Neural progenitor cell (in vitro differentiated cells): ENCODE measurements around the gene ISL2. TPM values are rescaled to one million over a fixed set of nuclear protein-coding genes. Genes with fewer than 3 reads are reported as not detected.

ENCODE experiments used
- DNase-seq: peaks from one replicate; pipeline ENCODE4 v3.0.0-alpha.2; 2016; ENCODE audit warnings: low spot score
- H2AFZ ChIP-seq: fragments of 200-600 bp; sonication (generic); replicated peaks from 2 replicates; pipeline ENCODE4 v1.6.1; 2016; ENCODE audit warnings: antibody characterized with exemption
- H3F3A ChIP-seq: fragments of 200-600 bp; sonication (generic); 2 replicates; pipeline ENCODE4 v1.6.1; 2016; ENCODE audit warnings: antibody characterized with exemption, low read depth
- H3K27ac ChIP-seq: fragments of 200-600 bp; sonication (generic); 2 replicates; pipeline ENCODE4 v1.5.1; 2016; ENCODE audit warnings: mild to moderate bottlenecking
- H3K27me3 ChIP-seq: fragments of 200-600 bp; sonication (generic); 2 replicates; pipeline ENCODE4 v1.6.1; 2016; ENCODE audit warnings: mild to moderate bottlenecking, moderate library complexity
- H3K36me3 ChIP-seq: fragments of 200-600 bp; sonication (generic); 2 replicates; pipeline ENCODE4 v1.5.1; 2016
- H3K4me1 ChIP-seq: fragments of 200-600 bp; sonication (generic); 2 replicates; pipeline ENCODE4 v1.6.1; 2016; ENCODE audit warnings: mixed run types
- H3K4me2 ChIP-seq: fragments of 200-600 bp; sonication (generic); 2 replicates; pipeline ENCODE4 v1.6.1; 2016
- H3K4me3 ChIP-seq: fragments of 200-600 bp; sonication (generic); 2 replicates; pipeline ENCODE4 v1.5.1; 2016
- H3K79me2 ChIP-seq: fragments of 200-600 bp; sonication (generic); 2 replicates; pipeline ENCODE4 v1.6.1; 2016; ENCODE audit warnings: low read depth
- H3K9ac ChIP-seq: fragments of 200-600 bp; sonication (generic); 2 replicates; pipeline ENCODE4 v1.6.1; 2016
- H3K9me3 ChIP-seq: fragments of 200-600 bp; sonication (generic); 2 replicates; pipeline ENCODE4 v1.5.1; 2016; ENCODE audit warnings: low read depth
- H4K20me1 ChIP-seq: fragments of 200-600 bp; sonication (generic); 2 replicates; pipeline ENCODE4 v1.6.1; 2016; ENCODE audit warnings: low read depth
- H3K27ac Mint-ChIP-seq: 3 replicates; pipeline ENCODE4 v1.8.0; 2021; ENCODE audit warnings: mixed read lengths
- H3K27me3 Mint-ChIP-seq: 2 replicates; pipeline ENCODE4 v1.8.0; 2022; ENCODE audit warnings: low read depth, mild to moderate bottlenecking, inconsistent platforms, moderate library complexity, mixed read lengths; ENCODE audit not compliant: insufficient read depth
- H3K36me3 Mint-ChIP-seq: 3 replicates; pipeline ENCODE4 v1.8.0; 2021; ENCODE audit warnings: mixed read lengths
- H3K4me1 Mint-ChIP-seq: 3 replicates; pipeline ENCODE4 v1.8.0; 2021; ENCODE audit warnings: mixed read lengths
- H3K4me3 Mint-ChIP-seq: 3 replicates; pipeline ENCODE4 v1.8.0; 2021; ENCODE audit warnings: mild to moderate bottlenecking, moderate library complexity, mixed read lengths
- H3K9me3 Mint-ChIP-seq: 3 replicates; pipeline ENCODE4 v1.8.0; 2020; ENCODE audit warnings: mixed read lengths
- CTCF ChIP-seq: fragments of 200-600 bp; sonication (generic); IDR thresholded peaks from 2 replicates; pipeline ENCODE4 v1.5.1; 2017; ENCODE audit warnings: antibody characterized with exemption, mild to moderate bottlenecking
- EZH2 ChIP-seq: fragments of 200-600 bp; sonication (generic); IDR thresholded peaks from 2 replicates; pipeline ENCODE4 v1.6.1; 2017; ENCODE audit warnings: antibody characterized with exemption, mild to moderate bottlenecking, moderate library complexity
- EZH2phosphoT487 ChIP-seq: fragments of 200-600 bp; sonication (generic); IDR thresholded peaks from 2 replicates; pipeline ENCODE4 v1.6.1; 2017; ENCODE audit warnings: antibody characterized with exemption
- total RNA-seq: library from RNA; depleted of rRNA; stranded (reverse); fragments of >200 nt; gene quantifications from 2 replicates; pipeline ENCODE4 v1.2.3, GENCODE V29; 2015; ENCODE audit warnings: low replicate concordance

Gene ISL2
- total RNA-seq, 1 donor from 2014 or later, result not detected

- no peaks in the 10 kb centered on the region for H3K27me3 ChIP-seq
- H3K79me2 ChIP-seq, result no peaks in the 10 kb centered on the region
- H3K4me1 ChIP-seq, result peaks cover 13% of the 10 kb centered on the region
- no peak for DNase-seq
- no peaks in the 10 kb centered on the region for H3K9me3 Mint-ChIP-seq
- no peak overlapping the region for H3K27ac ChIP-seq
- H3K9me3 ChIP-seq, result no peaks in the 10 kb centered on the region
- no peak overlapping the region for H3K27ac Mint-ChIP-seq
- H3K4me3 Mint-ChIP-seq, result no peak overlapping the region
- no peaks in the 10 kb centered on the region for H3K36me3 ChIP-seq
- H4K20me1 ChIP-seq, result no peaks in the 10 kb centered on the region
- H3K36me3 Mint-ChIP-seq, result peaks cover under 1% of the 10 kb centered on the region
- H3K4me2 ChIP-seq, result no peak overlapping the region
- H2AFZ ChIP-seq, result no peak overlapping the region
- no peak overlapping the region for H3K4me3 ChIP-seq
- H3K27me3 Mint-ChIP-seq, result peaks cover 2% of the 10 kb centered on the region
- no peak for TF ChIP-seq EZH2phosphoT487
- H3K9ac ChIP-seq, result no peak overlapping the region
- peaks cover 10% of the 10 kb centered on the region for H3K4me1 Mint-ChIP-seq
- H3F3A ChIP-seq, result no peaks in the 10 kb centered on the region
These were observed 43.7 kb downstream of the ISL2 start for GRCh38 chr15:76380249-76380648.

DNA sequence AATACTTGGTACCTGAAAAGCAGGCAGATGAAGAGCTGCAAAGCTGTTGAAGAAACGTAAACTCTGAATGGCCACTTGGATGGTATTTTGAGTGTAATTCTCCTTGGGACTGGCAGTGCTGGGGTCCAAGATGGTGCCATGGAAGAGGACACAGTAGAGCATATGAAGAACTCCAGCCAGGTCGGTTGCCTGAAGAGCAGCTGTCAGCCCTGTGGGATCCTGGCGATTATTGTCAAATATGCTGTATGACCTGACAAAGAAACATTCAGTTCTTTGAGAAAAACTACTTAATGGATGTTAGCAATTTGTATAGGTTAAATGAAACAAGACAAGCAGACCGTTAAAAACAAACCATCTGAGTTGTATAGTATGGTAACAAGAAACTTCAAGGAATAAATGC is 44.8 kb downstream of the ISL2 start:
- Histone ChIP-seq H3K9ac (no peak overlapping the region), H3K4me1 (peaks cover 9% of the 10 kb centered on the region), H3K4me2 (no peak overlapping the region), H3K79me2 (no peaks in the 10 kb centered on the region), H3F3A (no peaks in the 10 kb centered on the region), H2AFZ (no peak overlapping the region), H3K36me3 (no peaks in the 10 kb centered on the region), H3K27me3 (no peaks in the 10 kb centered on the region), H3K4me3 (no peak overlapping the region), H4K20me1 (no peaks in the 10 kb centered on the region), H3K9me3 (no peaks in the 10 kb centered on the region), H3K27ac (no peak overlapping the region)
- Mint-ChIP-seq H3K27ac (no peak overlapping the region), H3K36me3 (no peaks in the 10 kb centered on the region), H3K4me3 (no peak overlapping the region), H3K4me1 (peaks cover 5% of the 10 kb centered on the region), H3K9me3 (no peaks in the 10 kb centered on the region), H3K27me3 (no peaks in the 10 kb centered on the region)
- DNase-seq, result no peak
- TF ChIP-seq EZH2phosphoT487, result no peak
- no peak for TF ChIP-seq EZH2
- TF ChIP-seq CTCF, result no peak

GRCh38 chr15:76382987-76383728 is 46.6 kb downstream of the ISL2 start:
- H3K4me1 Mint-ChIP-seq, result no peaks in the 10 kb centered on the region
- no peak overlapping the region for H3K9ac ChIP-seq
- H3K36me3 Mint-ChIP-seq, result no peaks in the 10 kb centered on the region
- no peak for DNase-seq
- H3F3A ChIP-seq, result no peaks in the 10 kb centered on the region
- TF ChIP-seq EZH2 (no peak), CTCF (no peak), EZH2phosphoT487 (no peak)
- H3K27me3 ChIP-seq, result no peaks in the 10 kb centered on the region
- no peaks in the 10 kb centered on the region for H3K4me1 ChIP-seq
- H3K4me3 Mint-ChIP-seq, result no peak overlapping the region
- no peak overlapping the region for H3K4me2 ChIP-seq
- no peaks in the 10 kb centered on the region for H3K9me3 Mint-ChIP-seq
- H4K20me1 ChIP-seq, result no peaks in the 10 kb centered on the region
- H2AFZ ChIP-seq, result no peak overlapping the region
- no peak overlapping the region for H3K4me3 ChIP-seq
- H3K27ac ChIP-seq, result no peak overlapping the region
- no peaks in the 10 kb centered on the region for H3K9me3 ChIP-seq
- no peaks in the 10 kb centered on the region for H3K27me3 Mint-ChIP-seq
- no peak overlapping the region for H3K27ac Mint-ChIP-seq
- no peaks in the 10 kb centered on the region for H3K79me2 ChIP-seq
- no peaks in the 10 kb centered on the region for H3K36me3 ChIP-seq

DNA sequence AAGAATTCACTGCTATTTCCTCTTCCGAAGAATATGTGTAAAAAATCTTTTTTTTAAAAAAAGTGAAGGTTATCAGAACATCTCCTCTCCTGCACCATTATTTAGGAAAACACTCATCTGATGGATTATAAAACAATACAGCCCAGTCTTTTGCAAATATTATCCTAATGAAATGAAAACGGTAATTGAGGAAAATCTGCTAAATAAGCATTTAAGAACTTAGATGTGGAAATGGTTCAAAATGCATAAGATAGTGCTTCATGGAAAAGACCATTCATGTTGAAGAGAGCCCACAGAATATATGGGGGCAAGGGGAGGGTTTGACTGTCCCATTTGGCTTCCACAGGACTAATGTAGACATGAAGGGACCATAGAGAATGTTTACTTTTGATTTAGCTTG is 47.8 kb downstream of the ISL2 start:
- Histone ChIP-seq H3K79me2 (no peaks in the 10 kb centered on the region), H3K4me1 (no peaks in the 10 kb centered on the region), H3K4me3 (no peak overlapping the region), H2AFZ (no peak overlapping the region), H3K27ac (no peak overlapping the region), H4K20me1 (no peaks in the 10 kb centered on the region), H3K36me3 (no peaks in the 10 kb centered on the region), H3K9ac (no peak overlapping the region), H3K9me3 (no peaks in the 10 kb centered on the region), H3K4me2 (no peak overlapping the region), H3K27me3 (no peaks in the 10 kb centered on the region), H3F3A (no peaks in the 10 kb centered on the region)
- no peaks in the 10 kb centered on the region for H3K9me3 Mint-ChIP-seq
- H3K4me3 Mint-ChIP-seq, result no peak overlapping the region
- no peaks in the 10 kb centered on the region for H3K36me3 Mint-ChIP-seq
- no peak for DNase-seq
- H3K4me1 Mint-ChIP-seq, result no peaks in the 10 kb centered on the region
- no peaks in the 10 kb centered on the region for H3K27me3 Mint-ChIP-seq
- TF ChIP-seq EZH2phosphoT487 (no peak), EZH2 (no peak), CTCF (no peak)
- H3K27ac Mint-ChIP-seq, result no peak overlapping the region
